GM12892 (cell line): ENCODE measurements around the gene PITPNC1.
"Not testable (repeated sequence)": the region's sequence is repeated elsewhere in the genome, so short reads cannot be mapped to it uniquely, and the experiment has no call there.

Experiments
- POLR2A ChIP-seq: IDR thresholded peaks from 2 replicates; pipeline ENCODE4 v1.6.1; 2011; ENCODE audit warnings: low read depth, low read length, control low read depth
- POLR2AphosphoS5 ChIP-seq: IDR thresholded peaks from 2 replicates; pipeline ENCODE4 v1.6.1; 2011; ENCODE audit warnings: low read depth, low read length, control low read depth
- TAF1 ChIP-seq: IDR thresholded peaks from 2 replicates; pipeline ENCODE4 v1.6.1; 2011; ENCODE audit warnings: low read depth, mild to moderate bottlenecking, control low read depth, low read length, borderline replicate concordance

DNA sequence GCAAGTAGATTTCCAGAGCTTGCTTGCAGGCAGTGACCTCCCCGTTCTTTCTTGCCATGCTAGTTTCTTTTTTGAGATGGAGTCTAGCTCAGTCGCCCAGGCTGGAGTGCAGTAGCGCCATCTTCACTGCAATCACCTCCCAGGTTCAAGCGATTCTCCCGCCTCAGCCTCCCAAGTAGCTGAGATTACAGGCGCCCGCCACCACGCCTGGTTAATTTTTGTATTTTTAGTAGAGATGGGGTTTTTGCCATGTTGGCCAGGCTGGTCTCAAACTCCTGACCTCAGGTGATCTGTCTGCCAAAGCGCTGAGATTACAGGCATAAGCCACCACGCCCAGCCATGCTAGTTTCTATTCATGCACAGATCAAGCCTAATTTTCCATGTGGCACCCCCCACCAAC lies 139.5 kb downstream of the PITPNC1 start:
- TF ChIP-seq POLR2A, POLR2AphosphoS5, TAF1: not testable (repeated sequence)
